Mucosa of descending colon (tissue), 3 donors: ENCODE data around the gene VAPB. TPM values are rescaled to one million over a fixed set of nuclear protein-coding genes. Genes with fewer than 3 reads are reported as not detected.

Experiments
- ATAC-seq: fragments of 200-7000 bp; cut with Tn5 transposase; one replicate; pipeline ENCODE4 v1.9.1; 2020; ENCODE audit warnings: mild to moderate bottlenecking, moderate library complexity
- DNase-seq, 3 donors: peaks; one replicate each; pipeline ENCODE4 v3.0.0-alpha.2; 2020
- H3K36me3 ChIP-seq: fragments of 200-600 bp; one replicate; pipeline ENCODE4 v1.8.0; 2021; ENCODE audit warnings: low read depth, mild to moderate bottlenecking
- H3K4me1 ChIP-seq: fragments of 200-600 bp; one replicate; pipeline ENCODE4 v1.8.0; 2021; ENCODE audit warnings: low read depth, mild to moderate bottlenecking
- H3K4me3 ChIP-seq: fragments of 200-600 bp; one replicate; pipeline ENCODE4 v1.8.0; 2021; ENCODE audit warnings: mild to moderate bottlenecking
- H3K9me3 ChIP-seq: fragments of 200-600 bp; one replicate; pipeline ENCODE4 v1.8.0; 2021; ENCODE audit warnings: mild to moderate bottlenecking
- intact Hi-C, 2 donors: fragments of 100-400 bp; cut with DNase I in 1 of 2; cut with micrococcal nuclease in 1 of 2; formaldehyde crosslinking; loops; one replicate each; pipeline versions ENCODE4 v1.11.0 to v1.11.1; 2022; cut with DNase I, micrococcal nuclease
- total RNA-seq, 3 donors: library from RNA; stranded (reverse); fragmentation: NEBNext Ultra II Directional in 2 of 3; extraction: Animal tissue kit (Norgen Biotek cat#: 25700) in 2 of 3; gene quantifications; one replicate each; pipeline versions ENCODE4 v1.2.1 to v1.2.4, GENCODE V29; 2021 to 2023
- TF ChIP-seq, protein P1 (sequence below): fragments of 200-600 bp; IDR thresholded peaks from one replicate; pipeline ENCODE4 v1.8.0; 2022; ENCODE audit warnings: antibody characterized with exemption, mild to moderate bottlenecking
- donor health status: DM: no; HTN: no; CAD: no; lungs with moderate emphysema.
- donor health status: DM: no; HTN: no; CAD: no.
- donor health status: DM: no; HTN: yes; CAD: no.

Gene VAPB
- total RNA-seq, 3 donors from 2014 or later: 52.5 to 74.6 (median 58.8) TPM

DNA sequence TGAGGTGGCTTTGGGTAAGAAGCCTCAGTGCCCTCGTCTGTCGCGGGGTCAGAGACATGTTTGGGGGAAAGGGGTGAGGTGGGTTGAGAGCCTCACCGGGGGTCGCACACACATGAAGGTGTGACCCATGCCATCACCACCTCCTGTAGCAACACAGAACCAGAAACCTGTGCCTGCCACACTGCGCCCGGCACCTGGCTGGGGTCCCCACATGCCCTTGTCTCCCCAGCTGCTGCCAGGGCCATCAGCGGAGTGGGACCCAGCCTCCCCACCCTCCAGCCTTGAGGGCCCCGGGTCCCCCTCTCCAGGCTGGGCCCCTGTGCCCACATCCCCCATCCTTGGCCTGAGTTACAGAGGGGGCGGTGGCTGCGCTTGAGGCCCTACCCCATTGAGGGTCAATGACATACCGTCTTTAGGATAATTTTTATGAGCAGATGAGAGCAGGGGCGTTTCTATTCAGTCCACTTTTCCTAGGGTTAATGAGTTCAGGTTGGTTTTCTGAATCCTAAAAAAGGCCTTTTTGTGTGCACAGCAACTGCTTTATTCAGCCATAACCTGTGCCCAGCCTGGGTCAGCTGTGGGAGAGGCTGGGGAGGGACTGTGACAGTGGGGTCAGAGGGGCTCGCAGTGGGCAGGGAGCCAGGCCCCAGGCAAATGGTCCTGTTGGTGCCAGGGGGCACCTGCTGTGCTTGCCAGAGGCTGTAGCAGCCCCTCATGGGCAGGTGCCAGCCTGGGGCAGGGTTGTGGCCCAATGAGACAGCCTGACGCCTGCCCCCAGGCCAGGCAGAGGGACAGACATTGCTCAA, 106.8 kb downstream of the VAPB start:
- no peak overlapping the region for H3K4me3 ChIP-seq
- H3K36me3 ChIP-seq: no peaks in the 10 kb centered on the region
- H3K4me1 ChIP-seq: no peaks in the 10 kb centered on the region
- no peaks in the 10 kb centered on the region for H3K9me3 ChIP-seq
- intact Hi-C loops: no loop called here
- ATAC-seq: no peak
- no peak for DNase-seq
- TF ChIP-seq, protein P1, sequence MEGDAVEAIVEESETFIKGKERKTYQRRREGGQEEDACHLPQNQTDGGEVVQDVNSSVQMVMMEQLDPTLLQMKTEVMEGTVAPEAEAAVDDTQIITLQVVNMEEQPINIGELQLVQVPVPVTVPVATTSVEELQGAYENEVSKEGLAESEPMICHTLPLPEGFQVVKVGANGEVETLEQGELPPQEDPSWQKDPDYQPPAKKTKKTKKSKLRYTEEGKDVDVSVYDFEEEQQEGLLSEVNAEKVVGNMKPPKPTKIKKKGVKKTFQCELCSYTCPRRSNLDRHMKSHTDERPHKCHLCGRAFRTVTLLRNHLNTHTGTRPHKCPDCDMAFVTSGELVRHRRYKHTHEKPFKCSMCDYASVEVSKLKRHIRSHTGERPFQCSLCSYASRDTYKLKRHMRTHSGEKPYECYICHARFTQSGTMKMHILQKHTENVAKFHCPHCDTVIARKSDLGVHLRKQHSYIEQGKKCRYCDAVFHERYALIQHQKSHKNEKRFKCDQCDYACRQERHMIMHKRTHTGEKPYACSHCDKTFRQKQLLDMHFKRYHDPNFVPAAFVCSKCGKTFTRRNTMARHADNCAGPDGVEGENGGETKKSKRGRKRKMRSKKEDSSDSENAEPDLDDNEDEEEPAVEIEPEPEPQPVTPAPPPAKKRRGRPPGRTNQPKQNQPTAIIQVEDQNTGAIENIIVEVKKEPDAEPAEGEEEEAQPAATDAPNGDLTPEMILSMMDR: no peak

DNA sequence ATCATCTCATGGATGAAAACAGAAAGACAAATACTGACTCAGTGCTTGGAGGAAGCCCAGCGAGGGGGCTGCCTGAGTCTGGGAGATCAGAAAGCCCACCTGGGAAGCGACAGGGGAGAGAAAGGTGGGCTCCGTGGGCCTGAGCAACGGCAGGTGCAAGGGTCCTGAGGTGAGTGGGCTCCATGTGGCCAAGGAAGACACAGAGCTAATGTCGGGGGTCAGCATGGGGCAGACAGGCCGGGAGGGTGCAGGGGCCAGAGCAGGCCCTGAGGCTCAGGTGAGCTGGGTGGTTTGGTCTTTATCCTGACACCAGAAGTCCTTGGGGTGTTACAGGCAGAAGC, 107.4 kb downstream of the VAPB start:
- intact Hi-C loops: no loop called here
- no peaks in the 10 kb centered on the region for H3K36me3 ChIP-seq
- ATAC-seq: no peak
- H3K4me1 ChIP-seq: no peaks in the 10 kb centered on the region
- TF ChIP-seq, protein P1: no peak
- H3K4me3 ChIP-seq: no peak overlapping the region
- H3K9me3 ChIP-seq: no peaks in the 10 kb centered on the region
- no peak for DNase-seq

DNA sequence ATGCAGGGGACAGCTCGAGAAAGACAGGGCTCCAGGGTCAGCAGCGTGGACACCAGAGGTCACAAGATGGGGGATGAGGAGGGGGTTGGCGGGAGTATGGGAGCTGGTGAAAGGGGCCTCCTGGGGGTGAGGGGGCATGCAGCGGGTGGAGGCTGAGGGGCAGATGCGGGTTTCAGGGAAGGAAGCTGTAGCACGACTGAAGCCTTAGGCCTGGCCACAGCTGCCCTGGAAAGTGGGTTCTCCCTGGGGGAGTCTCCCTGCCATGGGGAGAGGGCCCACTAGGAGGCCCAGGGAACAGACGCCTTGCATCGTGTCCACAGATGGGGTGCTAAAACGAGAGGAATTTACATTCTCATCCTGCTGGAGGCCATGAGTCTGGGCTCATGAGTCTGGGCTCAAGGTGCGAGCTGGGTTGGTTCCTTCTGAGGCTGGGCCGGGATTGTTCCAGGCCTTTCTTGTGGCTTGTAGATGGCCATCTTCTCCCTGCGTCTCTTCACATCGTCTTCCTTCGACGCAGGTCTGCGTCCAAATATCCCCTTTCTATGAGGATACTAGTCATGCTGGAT, 108.1 kb downstream of the VAPB start:
- Histone ChIP-seq H3K36me3 (no peaks in the 10 kb centered on the region), H3K9me3 (no peaks in the 10 kb centered on the region), H3K4me1 (no peaks in the 10 kb centered on the region), H3K4me3 (no peak overlapping the region)
- DNase-seq: no peak
- TF ChIP-seq, protein P1: no peak
- intact Hi-C loops: no loop called here
- no peak for ATAC-seq

DNA sequence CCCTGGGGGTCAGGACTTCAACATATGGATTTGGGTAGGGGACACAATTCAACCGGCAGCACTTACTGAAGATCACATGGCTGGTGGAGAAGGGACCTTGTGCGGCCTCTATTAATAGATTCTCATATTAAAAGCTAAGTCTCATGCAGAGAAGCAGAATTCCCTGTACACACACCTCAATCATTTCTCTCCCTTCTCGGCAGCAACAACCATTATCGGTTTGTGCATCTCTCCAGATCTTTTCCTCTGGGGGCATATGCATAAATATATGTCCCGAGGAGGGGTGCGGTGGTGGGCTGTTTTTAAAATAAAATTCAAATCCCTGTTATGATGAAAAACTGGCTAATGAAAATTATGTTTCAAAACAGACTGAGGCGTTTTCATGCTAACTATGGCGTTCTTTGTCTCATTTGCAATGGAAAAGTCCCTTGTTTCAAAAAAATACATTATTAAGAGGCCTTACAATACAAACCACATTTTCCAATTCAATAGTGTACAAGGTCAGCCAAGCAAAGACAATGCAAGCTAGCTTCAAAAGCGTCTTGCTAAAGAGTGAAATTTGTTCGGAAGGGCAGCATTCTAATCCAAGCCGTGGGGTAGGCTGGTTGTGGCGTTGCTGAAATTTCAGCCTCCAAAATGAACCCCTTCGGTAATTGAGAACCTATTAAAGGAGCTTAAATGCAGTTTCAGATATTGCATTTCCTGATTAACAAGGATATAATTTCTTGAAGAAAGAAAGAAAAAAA, 108.9 kb downstream of the VAPB start:
- Histone ChIP-seq H3K9me3 (no peaks in the 10 kb centered on the region), H3K4me1 (no peaks in the 10 kb centered on the region), H3K4me3 (no peak overlapping the region), H3K36me3 (no peaks in the 10 kb centered on the region)
- DNase-seq (no peak), ATAC-seq (no peak)
- TF ChIP-seq, protein P1: no peak
- intact Hi-C loops: no loop called here

DNA sequence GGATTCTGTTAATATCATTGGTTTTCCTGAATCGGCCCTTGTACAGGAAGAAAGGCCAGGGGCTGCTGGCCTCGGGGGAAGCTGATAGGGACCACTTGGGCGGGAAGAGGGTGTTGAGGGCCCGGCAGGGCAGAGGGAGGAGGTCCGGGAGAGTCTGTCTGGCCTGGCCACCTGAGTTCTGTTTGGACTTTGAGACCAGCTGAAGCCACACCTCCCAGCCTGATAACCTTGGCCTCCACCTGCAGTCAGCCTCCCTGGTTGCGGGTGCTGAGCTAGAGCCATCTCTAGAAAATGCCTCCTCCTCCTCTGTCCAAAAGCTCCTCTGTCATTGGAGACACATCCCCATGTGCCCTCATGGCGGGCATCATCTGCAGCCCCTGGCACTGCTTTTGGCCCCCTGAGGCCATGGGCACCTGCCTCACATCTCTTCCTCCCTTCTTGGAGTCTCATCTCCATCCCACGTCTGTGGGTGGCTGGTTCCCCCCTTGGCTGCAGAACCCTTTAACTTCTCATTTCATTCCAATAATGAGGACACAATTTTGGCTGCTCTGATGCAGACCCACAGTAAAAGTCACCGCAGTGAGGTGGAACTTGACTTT, 109.5 kb downstream of the VAPB start:
- ATAC-seq (peak; percentile 62), DNase-seq (peak in 1 of 3 donors; percentile 10)
- TF ChIP-seq, protein P1: no peak
- Histone ChIP-seq H3K9me3 (no peaks in the 10 kb centered on the region), H3K4me1 (no peaks in the 10 kb centered on the region), H3K4me3 (no peak overlapping the region), H3K36me3 (no peaks in the 10 kb centered on the region)
- intact Hi-C loops: no loop called here
